NB4 (cell line): Measurements from ENCODE around the gene ARVCF.

Experiments
- MYC ChIP-seq: IDR thresholded peaks from 2 replicates; pipeline ENCODE4 v1.6.1; 2011; ENCODE audit warnings: low read depth, low read length
- POLR2A ChIP-seq: IDR thresholded peaks from 2 replicates; pipeline ENCODE4 v1.6.1; 2011; ENCODE audit warnings: mild to moderate bottlenecking; ENCODE audit not compliant: insufficient read length; ENCODE audit errors: extremely low read depth
- TF ChIP-seq, protein P1 (sequence below): IDR thresholded peaks from one replicate; pipeline ENCODE4 v1.5.1; 2012; ENCODE audit warnings: low read depth, low read length
- TF ChIP-seq, protein P2 (sequence below): IDR thresholded peaks from 2 replicates; pipeline ENCODE4 v1.6.1; 2011; ENCODE audit warnings: low read depth, low read length

DNA sequence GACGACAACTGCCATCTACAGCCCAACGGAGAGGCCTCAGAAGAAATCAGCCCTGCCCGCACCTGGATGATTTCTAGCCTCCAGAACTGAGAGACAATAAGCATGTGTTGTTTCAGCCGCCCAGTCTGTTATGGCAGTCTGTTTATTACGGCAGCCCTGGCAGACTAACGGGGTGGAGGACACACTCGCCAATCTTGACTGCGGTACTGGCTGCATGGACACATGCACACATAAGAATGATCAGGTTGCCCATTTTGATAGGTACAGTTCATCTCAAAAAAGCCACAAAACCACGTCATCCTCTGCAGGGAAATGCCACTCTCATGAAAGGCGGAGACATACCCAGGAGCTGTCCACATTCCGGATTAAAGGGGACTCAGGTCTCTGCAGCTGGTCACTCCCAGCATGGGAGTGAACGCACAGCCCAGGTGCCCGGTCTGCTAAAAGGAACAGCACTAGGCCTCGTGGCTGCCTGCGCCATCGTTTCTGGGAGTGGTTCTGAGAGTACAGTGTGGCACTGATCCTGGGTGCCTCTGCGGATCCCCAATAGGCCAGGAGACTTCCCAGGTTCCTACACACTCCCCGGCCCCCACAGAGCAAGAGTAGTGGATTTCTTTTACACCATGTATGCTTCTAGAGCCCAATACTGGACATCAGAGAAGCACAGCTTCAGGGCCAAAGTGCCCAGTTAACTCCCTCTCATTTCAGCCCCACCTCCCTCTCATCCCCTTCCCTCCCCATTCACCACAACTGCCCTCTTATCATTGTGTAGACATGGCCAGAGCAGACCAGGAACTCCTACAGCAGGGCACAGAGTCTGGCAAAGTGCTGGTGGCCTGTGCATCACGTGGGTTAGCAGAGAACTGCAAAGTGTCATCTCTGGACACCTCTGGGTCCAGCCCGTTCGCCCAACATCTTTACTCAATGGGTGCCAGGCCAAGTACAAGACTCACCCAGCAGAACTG is 86.8 kb downstream of the ARVCF start:
- no peak for TF ChIP-seq POLR2A
- TF ChIP-seq, protein P1, sequence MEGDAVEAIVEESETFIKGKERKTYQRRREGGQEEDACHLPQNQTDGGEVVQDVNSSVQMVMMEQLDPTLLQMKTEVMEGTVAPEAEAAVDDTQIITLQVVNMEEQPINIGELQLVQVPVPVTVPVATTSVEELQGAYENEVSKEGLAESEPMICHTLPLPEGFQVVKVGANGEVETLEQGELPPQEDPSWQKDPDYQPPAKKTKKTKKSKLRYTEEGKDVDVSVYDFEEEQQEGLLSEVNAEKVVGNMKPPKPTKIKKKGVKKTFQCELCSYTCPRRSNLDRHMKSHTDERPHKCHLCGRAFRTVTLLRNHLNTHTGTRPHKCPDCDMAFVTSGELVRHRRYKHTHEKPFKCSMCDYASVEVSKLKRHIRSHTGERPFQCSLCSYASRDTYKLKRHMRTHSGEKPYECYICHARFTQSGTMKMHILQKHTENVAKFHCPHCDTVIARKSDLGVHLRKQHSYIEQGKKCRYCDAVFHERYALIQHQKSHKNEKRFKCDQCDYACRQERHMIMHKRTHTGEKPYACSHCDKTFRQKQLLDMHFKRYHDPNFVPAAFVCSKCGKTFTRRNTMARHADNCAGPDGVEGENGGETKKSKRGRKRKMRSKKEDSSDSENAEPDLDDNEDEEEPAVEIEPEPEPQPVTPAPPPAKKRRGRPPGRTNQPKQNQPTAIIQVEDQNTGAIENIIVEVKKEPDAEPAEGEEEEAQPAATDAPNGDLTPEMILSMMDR, result no peak
- TF ChIP-seq, protein P2, sequence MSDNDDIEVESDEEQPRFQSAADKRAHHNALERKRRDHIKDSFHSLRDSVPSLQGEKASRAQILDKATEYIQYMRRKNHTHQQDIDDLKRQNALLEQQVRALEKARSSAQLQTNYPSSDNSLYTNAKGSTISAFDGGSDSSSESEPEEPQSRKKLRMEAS, result no peak
- TF ChIP-seq MYC, result no peak
